Measurements from ENCODE around the gene UGT1A4.

UGT1A4 gene

GRCh38 chr2:233718552-233718951, at the start of gene UGT1A4:
UGT1A4 (plus strand) TSS chr2:233718736; CDS start chr2:233718821, 85 bp downstream.
- DNase-seq = no peak

GRCh38 chr2:233671290-233672161, 47.0 kb upstream of the UGT1A4 start, which contains the start of gene UGT1A9:
UGT1A9 (plus strand) TSS chr2:233671898; CDS start chr2:233671935, 37 bp downstream.
- no peak for DNase-seq

- no peak for DNase-seq
Measured at GRCh38 chr2:233672886-233673285, 45.6 kb upstream of the UGT1A4 start.

GRCh38 chr2:233673896-233674295, 44.6 kb upstream of the UGT1A4 start:
- no peak for DNase-seq

GRCh38 chr2:233674314-233674713, 44.2 kb upstream of the UGT1A4 start:
- no peak for DNase-seq

GRCh38 chr2:233674995-233675394, 43.5 kb upstream of the UGT1A4 start:
- no peak for DNase-seq

GRCh38 chr2:233676046-233676445, 42.5 kb upstream of the UGT1A4 start:
- no peak for DNase-seq

GRCh38 chr2:233679196-233679595, 39.3 kb upstream of the UGT1A4 start:
- no peak for DNase-seq

- DNase-seq = no peak
Measured at GRCh38 chr2:233680361-233681045, 38.0 kb upstream of the UGT1A4 start.

GRCh38 chr2:233681521-233682099, 36.9 kb upstream of the UGT1A4 start, which contains the start of gene UGT1A7:
UGT1A7 (plus strand) TSS chr2:233681901; CDS start chr2:233681938, 37 bp downstream.
- no peak for DNase-seq

- no peak for DNase-seq
Measured at GRCh38 chr2:233684640-233685039, 33.9 kb upstream of the UGT1A4 start.

GRCh38 chr2:233686928-233687327, 31.6 kb upstream of the UGT1A4 start:
- DNase-seq = no peak

GRCh38 chr2:233688341-233688740, 30.2 kb upstream of the UGT1A4 start:
- DNase-seq = no peak

- no peak for DNase-seq
Measured at GRCh38 chr2:233689031-233689430, 29.5 kb upstream of the UGT1A4 start.

- no peak for DNase-seq
Measured at GRCh38 chr2:233689501-233689900, 29.0 kb upstream of the UGT1A4 start.

GRCh38 chr2:233690444-233690843, 28.1 kb upstream of the UGT1A4 start:
- DNase-seq = no peak

GRCh38 chr2:233691443-233692433, 26.8 kb upstream of the UGT1A4 start:
- DNase-seq = no peak

- no peak for DNase-seq
Measured at GRCh38 chr2:233692648-233693047, 25.9 kb upstream of the UGT1A4 start, which contains the start of gene UGT1A6. UGT1A6 (plus strand) TSS chr2:233692890; CDS start chr2:233693005, 115 bp downstream.

- DNase-seq = no peak
Measured at GRCh38 chr2:233693963-233694362, 24.6 kb upstream of the UGT1A4 start.

- DNase-seq = no peak
Measured at GRCh38 chr2:233698740-233699139, 19.8 kb upstream of the UGT1A4 start.

GRCh38 chr2:233699424-233700027, 19.0 kb upstream of the UGT1A4 start:
- DNase-seq = no peak
